Measurements from ENCODE around the gene PRICKLE2. TPM values are rescaled to one million over a fixed set of nuclear protein-coding genes. Genes with fewer than 3 reads are reported as not detected.

Gene PRICKLE2
- total and polyA plus RNA-seq, 5 experiments from 2014 or later = not detected

DNA sequence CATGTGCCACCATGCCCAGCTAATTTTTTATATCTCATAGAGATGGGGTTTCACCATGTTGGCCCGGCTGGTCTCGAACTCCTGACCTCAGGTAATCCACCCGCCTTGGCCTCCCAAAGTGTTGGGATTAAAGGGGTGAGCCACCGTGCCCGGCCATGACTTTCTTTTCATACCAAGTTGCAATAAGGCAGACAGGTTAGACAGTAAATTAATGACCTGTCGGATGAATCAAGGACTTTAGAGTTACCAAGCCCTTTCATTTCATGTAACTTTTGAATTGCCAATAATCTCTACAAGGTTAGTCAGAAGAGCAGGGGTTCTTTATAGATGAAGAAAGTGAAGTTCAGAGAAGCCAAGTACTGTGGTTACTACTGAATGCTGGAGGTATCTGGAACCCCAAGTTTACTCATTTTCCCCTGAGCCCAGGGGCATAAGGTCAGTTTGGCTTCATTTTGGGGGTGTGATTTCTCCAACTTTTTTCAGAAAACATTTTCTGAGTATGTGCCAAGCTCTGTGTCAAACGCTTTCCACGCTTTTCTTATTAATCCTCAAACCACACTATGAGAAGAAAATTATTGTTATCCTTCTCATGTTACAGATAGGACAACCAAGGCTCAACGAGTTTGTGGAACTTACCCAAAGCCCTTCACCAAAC is 11.9 kb downstream of the PRICKLE2 start:
- no peak overlapping the region for H3K27ac Mint-ChIP-seq
- no peak overlapping the region for H3K4me3 Mint-ChIP-seq
- DNase-seq = no peak
- H3K27me3 Mint-ChIP-seq = peaks cover 0 to 9% (median 5%) of the 10 kb centered on the region in 5 donors
- H3K9me3 Mint-ChIP-seq = no peaks in the 10 kb centered on the region
- H3K4me1 Mint-ChIP-seq = no peaks in the 10 kb centered on the region
- no peak for ATAC-seq
- no peaks in the 10 kb centered on the region for H3K36me3 Mint-ChIP-seq
- POLR2A ChIA-PET = interaction anchor here (0.6 kb wide), 1 partner anchor 1885 kb away, joined by 3 read pairs; no protein-coding TSS in a partner anchor

DNA sequence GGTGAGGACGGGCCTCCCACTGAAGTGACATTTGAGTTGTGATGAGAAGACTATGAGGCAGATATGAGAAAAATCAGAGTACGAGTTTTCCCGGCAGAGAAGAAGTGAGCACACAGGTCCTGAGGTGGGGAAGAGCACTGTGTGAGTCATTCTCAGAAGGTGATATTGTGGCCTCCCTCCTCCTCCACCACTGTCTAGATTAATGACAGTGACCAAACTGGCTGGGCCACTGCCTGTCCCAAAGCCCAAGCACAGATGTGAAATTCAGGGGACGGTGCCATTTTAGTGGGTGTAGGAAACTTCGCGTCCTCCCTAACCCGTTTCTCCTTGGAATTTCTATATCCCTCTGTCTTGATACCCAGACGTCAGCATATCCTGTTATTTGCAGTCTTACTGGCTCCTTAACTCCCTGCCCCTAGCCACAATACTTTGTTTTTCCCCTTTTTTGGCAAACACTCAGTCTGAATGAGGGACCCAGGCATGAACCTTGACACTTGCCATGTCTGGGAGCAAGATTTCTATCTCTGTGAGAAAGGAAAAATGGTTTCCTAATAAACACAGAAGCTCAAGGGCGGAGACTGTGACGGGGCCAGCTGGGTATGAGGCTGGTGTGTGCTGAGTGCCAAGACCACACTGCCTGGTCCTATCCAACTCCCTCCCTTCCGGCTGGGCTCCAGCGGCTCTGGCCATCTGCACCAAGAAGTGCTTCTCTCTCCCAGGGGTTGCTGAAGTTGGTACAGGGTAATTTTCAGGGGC is 15.2 kb downstream of the PRICKLE2 start:
- Mint-ChIP-seq H3K27ac (no peak overlapping the region), H3K27me3 (peaks cover 0 to 12% (median 5%) of the 10 kb centered on the region in 5 donors), H3K4me3 (no peak overlapping the region), H3K4me1 (no peaks in the 10 kb centered on the region), H3K9me3 (no peaks in the 10 kb centered on the region), H3K36me3 (no peaks in the 10 kb centered on the region)
- no peak for DNase-seq
- POLR2A ChIA-PET = no interaction called here
- ATAC-seq = no peak

DNA sequence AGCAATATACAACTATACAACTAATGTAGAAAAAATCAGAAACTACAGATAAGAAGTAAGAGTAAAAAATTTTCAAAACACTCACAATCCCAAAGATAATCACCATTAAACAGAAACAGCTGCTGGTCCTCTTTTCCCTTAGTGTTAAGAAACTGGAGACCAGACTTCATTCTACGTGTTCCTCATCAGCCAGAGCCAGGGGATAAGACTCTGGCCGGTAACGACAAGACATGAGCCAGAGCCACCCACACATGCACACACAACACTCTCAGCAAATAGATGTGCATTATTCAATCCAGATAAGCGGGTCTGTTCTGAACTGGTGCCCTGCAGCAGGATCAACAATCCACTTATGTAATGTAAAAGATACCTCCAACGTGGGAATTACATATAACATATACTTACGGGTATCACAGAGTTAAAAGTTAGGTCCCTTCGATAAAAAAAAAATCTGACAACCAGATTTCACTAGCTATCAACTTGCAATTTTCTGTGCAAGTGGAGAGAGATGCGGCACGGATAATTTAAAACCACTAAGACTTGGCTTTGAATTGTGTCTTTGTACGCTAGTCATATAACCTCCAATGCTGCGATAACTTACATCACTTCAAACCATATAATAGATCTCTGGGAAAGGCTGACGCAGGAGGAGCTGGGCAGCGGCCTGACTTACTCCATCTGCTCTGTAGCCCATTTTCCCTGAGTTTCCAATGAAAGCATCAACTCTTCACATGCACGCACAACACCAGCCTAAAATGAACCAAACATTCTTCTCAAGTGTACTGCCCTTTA is 17.8 kb downstream of the PRICKLE2 start:
- POLR2A ChIA-PET = no interaction called here
- no peaks in the 10 kb centered on the region for H3K4me1 Mint-ChIP-seq
- DNase-seq (no peak), ATAC-seq (no peak)
- H3K36me3 Mint-ChIP-seq = no peaks in the 10 kb centered on the region
- peaks cover 7 to 26% (median 15%) of the 10 kb centered on the region in 5 donors for H3K27me3 Mint-ChIP-seq
- no peak overlapping the region for H3K27ac Mint-ChIP-seq
- H3K9me3 Mint-ChIP-seq = peaks cover 0 to 11% (median 0%) of the 10 kb centered on the region in 9 donors
- no peak overlapping the region for H3K4me3 Mint-ChIP-seq

DNA sequence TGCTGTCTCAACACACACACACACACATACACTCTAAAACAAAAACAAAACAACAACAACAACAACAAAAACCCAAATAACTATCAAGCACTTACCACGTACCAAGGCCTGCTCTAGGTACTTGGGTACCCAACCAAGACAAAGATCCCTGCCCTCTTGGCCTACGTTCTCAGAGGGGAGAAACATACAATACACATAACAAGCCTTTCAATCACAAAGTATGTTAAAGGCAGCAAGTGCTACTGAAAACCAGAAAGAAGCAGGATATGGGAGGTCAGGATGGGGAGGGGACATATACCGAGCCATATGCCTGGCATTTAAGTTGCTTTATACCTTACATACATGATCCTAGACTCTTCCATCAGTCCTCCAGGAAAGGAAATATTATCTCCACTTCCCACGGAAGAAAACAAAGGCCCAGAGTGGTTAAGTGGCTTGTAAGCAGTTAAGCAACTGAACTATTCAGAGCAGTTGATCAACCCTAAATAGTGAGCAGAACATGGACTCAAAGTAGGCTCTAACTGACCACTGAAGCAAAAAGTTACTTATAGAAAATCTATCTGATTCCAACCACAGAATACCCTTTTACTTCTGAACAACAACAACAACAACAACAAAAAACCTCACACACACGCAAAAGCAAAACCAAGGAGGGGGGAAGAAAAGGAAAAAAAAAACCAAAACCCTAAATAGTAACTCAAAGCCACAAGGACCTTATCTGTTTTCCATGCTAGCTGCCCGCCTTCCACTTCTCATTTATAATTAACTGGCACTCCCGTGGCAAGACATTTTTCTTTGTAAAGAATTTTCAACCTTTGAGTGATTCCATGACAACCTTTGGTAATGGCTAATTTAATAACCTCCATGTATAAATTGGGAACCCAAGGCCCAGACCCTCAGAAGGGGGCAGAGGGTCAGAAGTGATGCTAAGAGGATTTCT is 21.0 kb downstream of the PRICKLE2 start:
- H3K27ac Mint-ChIP-seq = no peak overlapping the region
- no peaks in the 10 kb centered on the region for H3K36me3 Mint-ChIP-seq
- no peak for DNase-seq
- H3K27me3 Mint-ChIP-seq = peaks cover 5 to 19% (median 15%) of the 10 kb centered on the region in 5 donors
- H3K4me1 Mint-ChIP-seq = no peaks in the 10 kb centered on the region
- ATAC-seq = no peak
- H3K9me3 Mint-ChIP-seq = peaks cover 0 to 11% (median 0%) of the 10 kb centered on the region in 9 donors
- POLR2A ChIA-PET = no interaction called here
- H3K4me3 Mint-ChIP-seq = no peak overlapping the region

DNA sequence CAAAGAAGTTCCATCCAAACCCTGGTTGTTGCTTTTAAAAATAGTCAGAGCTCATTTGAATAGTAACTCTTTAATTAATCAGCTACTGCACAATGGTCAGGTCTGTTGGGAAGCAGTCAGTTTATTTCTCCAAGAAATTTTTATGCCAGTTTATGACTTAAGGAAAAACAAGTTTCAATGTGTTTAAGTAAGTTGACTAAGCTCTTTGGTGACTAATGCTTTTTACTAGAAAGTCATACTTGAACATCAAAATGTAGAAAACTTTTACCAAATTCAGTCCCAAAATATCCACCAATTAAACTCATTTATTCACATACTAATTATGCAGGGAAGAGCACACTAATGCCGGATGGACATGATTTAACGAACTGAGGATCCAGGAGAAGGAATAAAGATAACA is 22.1 kb downstream of the PRICKLE2 start:
- H3K27ac Mint-ChIP-seq = no peak overlapping the region
- DNase-seq (no peak), ATAC-seq (no peak)
- no peaks in the 10 kb centered on the region for H3K4me1 Mint-ChIP-seq
- H3K36me3 Mint-ChIP-seq = no peaks in the 10 kb centered on the region
- H3K9me3 Mint-ChIP-seq = peaks cover 0 to 11% (median 0%) of the 10 kb centered on the region in 9 donors
- no peak overlapping the region for H3K4me3 Mint-ChIP-seq
- POLR2A ChIA-PET = no interaction called here
- peaks cover 5 to 22% (median 15%) of the 10 kb centered on the region in 5 donors for H3K27me3 Mint-ChIP-seq

DNA sequence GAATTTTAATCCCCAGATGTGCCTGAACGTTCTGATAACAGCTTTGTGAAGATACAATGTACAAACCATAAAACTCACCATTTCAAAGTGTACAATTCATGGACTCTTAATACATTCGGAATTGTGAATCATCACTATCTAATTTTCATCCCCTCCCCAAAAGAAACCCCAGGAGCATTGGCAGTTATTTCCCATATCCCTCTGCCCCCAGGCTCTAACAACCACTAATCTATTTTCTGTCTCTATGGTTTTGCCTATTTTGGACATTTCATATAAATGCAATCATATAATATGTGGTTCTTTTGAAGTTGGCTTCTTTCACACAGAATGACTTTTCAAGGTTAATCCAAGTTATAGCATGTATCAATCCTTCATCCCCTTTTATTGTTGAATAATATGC is 25.3 kb downstream of the PRICKLE2 start:
- H3K36me3 Mint-ChIP-seq = peaks cover 0 to 4% (median 0%) of the 10 kb centered on the region in 3 donors
- ATAC-seq (no peak), DNase-seq (no peak)
- no peak overlapping the region for H3K27ac Mint-ChIP-seq
- H3K4me1 Mint-ChIP-seq = no peaks in the 10 kb centered on the region
- no peak overlapping the region for H3K4me3 Mint-ChIP-seq
- peaks cover 0 to 20% (median 7%) of the 10 kb centered on the region in 9 donors for H3K9me3 Mint-ChIP-seq
- H3K27me3 Mint-ChIP-seq = peaks cover 5 to 22% (median 15%) of the 10 kb centered on the region in 5 donors
- POLR2A ChIA-PET = no interaction called here

DNA sequence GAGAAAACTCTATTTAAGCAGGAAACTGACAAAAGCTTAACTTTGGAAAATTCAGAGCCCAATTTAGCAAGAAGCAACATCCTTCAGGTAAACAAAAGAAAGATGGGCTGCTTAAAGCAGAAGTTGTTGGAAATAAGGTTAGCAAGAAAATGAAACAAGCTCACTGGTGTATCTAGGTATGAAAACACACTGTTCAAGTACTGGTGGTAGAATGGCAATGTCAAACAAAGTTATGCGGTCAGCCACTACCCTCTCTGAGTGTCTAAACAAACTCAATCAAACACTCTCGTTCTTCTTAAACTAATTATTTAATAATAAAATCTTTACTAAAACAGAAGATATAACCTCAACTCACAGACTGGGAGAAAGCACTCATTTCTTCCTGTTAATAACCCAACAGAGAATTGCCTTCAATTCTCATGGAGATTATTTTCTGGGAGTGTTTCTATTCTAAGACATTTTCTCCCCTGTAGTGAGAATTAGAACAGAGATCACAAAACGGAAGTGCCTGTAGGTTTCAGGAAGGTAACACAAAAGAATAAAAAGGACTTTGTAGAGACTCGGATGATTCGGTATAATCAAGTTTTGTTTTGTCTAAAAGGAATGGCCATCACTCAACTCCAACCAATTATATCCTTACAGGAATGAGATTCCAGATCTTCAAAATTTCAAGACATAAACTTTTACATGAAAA is 28.9 kb downstream of the PRICKLE2 start:
- H3K9me3 Mint-ChIP-seq = peaks cover 0 to 22% (median 9%) of the 10 kb centered on the region in 9 donors
- H3K36me3 Mint-ChIP-seq = peaks cover 0 to 8% (median 0%) of the 10 kb centered on the region in 3 donors
- H3K4me3 Mint-ChIP-seq = no peak overlapping the region

DNA sequence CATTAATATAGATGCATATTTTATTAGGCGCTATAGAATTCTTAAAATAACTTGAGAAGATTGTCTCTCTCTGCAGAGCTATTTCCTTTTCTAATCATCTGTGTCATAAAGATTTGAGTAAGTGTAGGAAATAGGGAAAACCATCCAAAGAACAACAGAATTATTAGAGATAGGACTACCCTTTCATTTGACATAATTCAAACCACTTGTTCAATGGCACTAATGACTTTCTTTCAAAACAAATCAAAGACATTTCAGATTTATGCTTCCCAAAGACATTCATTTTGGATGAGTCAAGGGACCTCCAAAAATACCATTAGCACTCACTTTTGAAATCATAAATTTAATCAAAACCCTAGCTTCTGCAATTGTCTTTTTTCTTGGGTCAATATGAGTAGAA is 29.5 kb downstream of the PRICKLE2 start:
- POLR2A ChIA-PET = no interaction called here
- peaks cover 2 to 17% (median 8%) of the 10 kb centered on the region in 5 donors for H3K27me3 Mint-ChIP-seq
- H3K9me3 Mint-ChIP-seq = peaks cover 0 to 25% (median 9%) of the 10 kb centered on the region in 9 donors
- H3K27ac Mint-ChIP-seq = no peak overlapping the region
- no peak overlapping the region for H3K4me3 Mint-ChIP-seq
- H3K36me3 Mint-ChIP-seq = peaks cover 0 to 8% (median 0%) of the 10 kb centered on the region in 3 donors
- ATAC-seq (no peak), DNase-seq (no peak)
- no peaks in the 10 kb centered on the region for H3K4me1 Mint-ChIP-seq

More for the DNA sequence above, 28.9 kb downstream of the PRICKLE2 start:
- ATAC-seq (no peak), DNase-seq (no peak)
- POLR2A ChIA-PET = no interaction called here
- Mint-ChIP-seq H3K4me1 (no peaks in the 10 kb centered on the region), H3K27me3 (peaks cover under 1 to 13% (median 4%) of the 10 kb centered on the region in 5 donors), H3K27ac (no peak overlapping the region)

DNA sequence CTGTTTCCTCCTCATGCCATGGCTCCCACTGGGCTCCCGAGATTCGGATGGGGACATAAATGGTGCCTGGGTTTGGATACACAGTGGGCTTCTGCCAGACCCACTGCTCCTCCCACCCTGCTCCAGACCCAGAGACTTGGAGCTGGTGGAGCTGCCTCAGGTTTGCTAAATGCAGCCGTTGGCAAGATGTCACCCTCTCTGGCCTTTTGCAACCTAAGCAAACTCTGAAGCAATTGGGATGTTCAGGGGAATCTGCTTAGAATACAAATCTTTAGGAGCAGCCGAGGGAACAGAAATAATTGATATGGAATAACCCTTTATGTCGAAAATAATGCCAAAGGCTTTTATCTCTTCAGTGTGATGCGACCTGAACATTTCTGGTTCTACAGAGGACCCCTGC is 33.4 kb downstream of the PRICKLE2 start:
- no peak overlapping the region for H3K27ac Mint-ChIP-seq
- ATAC-seq (no peak), DNase-seq (no peak)
- POLR2A ChIA-PET = no interaction called here
- no peak overlapping the region for H3K4me3 Mint-ChIP-seq
- peaks cover 2 to 21% (median 8%) of the 10 kb centered on the region in 5 donors for H3K27me3 Mint-ChIP-seq
- peaks cover 0 to 4% (median 0%) of the 10 kb centered on the region in 3 donors for H3K36me3 Mint-ChIP-seq
- peaks cover 0 to 19% (median 2%) of the 10 kb centered on the region in 9 donors for H3K9me3 Mint-ChIP-seq
- H3K4me1 Mint-ChIP-seq = no peaks in the 10 kb centered on the region

DNA sequence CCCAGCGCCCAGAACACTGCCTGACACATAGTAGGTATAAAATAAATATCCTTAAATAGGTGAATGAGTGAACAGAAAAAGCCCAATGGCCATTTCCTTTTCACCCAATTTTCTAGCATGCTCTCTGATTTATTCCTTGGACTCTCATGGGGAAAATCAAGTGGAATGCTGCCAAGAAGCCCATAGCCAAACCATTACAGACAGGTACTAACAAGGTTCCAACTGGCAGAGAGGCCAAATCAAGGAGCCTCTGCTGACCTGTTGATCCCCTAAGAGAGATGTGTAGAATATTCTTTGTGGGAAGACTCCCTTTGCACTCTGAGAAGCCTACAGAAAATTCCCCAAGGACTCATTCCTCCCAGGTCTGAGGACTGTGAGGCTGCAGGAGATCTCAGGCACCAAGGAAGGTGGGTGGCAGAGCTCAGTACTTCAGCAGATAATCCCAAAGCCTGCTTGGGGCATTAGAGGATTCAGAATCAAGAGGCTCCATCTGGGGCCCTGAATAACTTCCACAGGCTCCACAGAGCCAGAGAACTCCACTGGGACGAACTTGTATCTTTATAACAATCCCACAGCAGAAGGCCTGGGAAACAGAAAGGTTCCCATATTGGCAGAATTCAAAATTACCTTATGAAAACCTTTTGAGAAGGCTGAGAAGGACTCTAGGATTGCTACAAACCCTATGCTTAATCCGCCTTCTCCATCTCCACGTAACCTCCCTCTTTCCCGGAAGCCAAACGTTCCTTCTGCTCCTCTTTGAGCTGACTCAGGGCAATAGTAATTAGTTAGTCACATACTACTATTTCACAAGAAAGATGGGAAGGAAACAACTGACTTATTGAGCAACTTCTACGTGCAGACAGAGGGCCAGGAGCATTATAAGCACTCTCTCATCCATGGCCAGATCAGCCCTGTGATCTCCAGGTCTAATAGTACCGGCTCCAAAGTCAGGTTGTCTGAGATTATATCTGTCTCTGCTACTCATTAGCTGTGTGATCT is 34.5 kb downstream of the PRICKLE2 start:
- H3K4me1 Mint-ChIP-seq = no peaks in the 10 kb centered on the region
- no peak for DNase-seq
- H3K36me3 Mint-ChIP-seq = peaks cover 0 to 4% (median 0%) of the 10 kb centered on the region in 3 donors
- no peak overlapping the region for H3K27ac Mint-ChIP-seq
- no peak overlapping the region for H3K4me3 Mint-ChIP-seq
- peaks cover 2 to 21% (median 8%) of the 10 kb centered on the region in 5 donors for H3K27me3 Mint-ChIP-seq
- ATAC-seq = no peak
- H3K9me3 Mint-ChIP-seq = peaks cover 0 to 19% (median 2%) of the 10 kb centered on the region in 9 donors
- POLR2A ChIA-PET = no interaction called here
